Smooth muscle cell of the coronary artery (primary cell): Measurements from ENCODE around the gene FAM240B. TPM values are rescaled to one million over a fixed set of nuclear protein-coding genes. Genes with fewer than 3 reads are reported as not detected.

Experiments
- total RNA-seq: library from RNA; depleted of rRNA; stranded (reverse); fragments of >200 nt; gene quantifications from 2 replicates; pipeline ENCODE4 v1.2.3, GENCODE V29; 2014; ENCODE audit warnings: low replicate concordance

Gene FAM240B
- not detected in 2 replicates for total RNA-seq

DNA sequence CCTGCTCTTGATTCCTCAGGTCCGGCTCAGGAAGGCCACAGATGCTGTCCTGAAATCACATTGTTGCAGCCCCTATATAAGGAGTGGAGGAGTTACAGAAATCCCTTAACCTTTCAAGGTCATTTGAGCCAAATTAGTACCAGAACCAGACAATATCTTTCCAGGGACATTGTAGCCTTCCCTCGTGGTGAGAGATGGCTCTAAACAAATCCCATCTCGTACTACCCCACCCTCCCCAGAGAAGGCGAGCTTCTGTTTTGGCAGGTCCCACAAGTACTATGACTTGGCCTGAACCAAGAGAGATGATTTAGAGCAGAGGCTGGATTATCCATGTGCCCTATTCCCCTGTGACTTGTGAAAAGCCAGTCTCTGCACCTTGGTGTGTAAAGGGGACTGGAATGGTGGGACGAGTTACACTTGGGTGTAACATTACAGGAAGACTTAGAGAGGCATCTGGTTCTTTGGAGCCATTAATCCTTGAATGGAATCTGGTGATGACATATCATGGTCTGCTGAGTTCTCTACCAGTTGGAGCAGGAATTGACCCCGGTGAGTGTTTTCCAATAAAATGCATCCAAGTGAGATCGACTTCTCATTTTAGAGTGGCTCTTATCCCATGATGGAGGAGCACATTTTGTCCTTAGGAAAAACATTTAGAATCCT, at the start of gene FAM240B:
TSS of gene FAM240B (minus strand) at position 51 of the 663 bp plus-strand sequence. CDS start 16,134 bp downstream, outside the sequence.

Other genes starting within 250 kb of the FAM240B start
- under 0.01 TPM in 1 of 2 replicates, not detected in the other for gene ANKRD18A, start 99.5 kb downstream of the FAM240B start, total RNA-seq